CD14-positive monocyte (primary cell): Measurements from ENCODE around the gene AEBP1. TPM values are rescaled to one million over a fixed set of nuclear protein-coding genes. Genes with fewer than 3 reads are reported as not detected.

Experiments used
- DNase-seq, 3 donors: peaks; one replicate each; pipeline ENCODE4 v3.0.0-alpha.2; 2011 to 2022
- H2AFZ ChIP-seq: 2 replicates; pipeline ENCODE4 v1.6.0; 2012; ENCODE audit warnings: mild to moderate bottlenecking, low read depth, low read length, inconsistent platforms; ENCODE audit not compliant: insufficient read depth, poor library complexity, severe bottlenecking
- H3K27ac ChIP-seq, 2 donors: 1 replicate in 1 of 2; 2 replicates in 1 of 2; pipeline ENCODE4 v1.5.1; 2012 to 2013; ENCODE audit warnings: low read length in 2 of 2, control low read depth in 1 of 2, inconsistent platforms in 1 of 2, low read depth in 1 of 2, mild to moderate bottlenecking in 1 of 2
- H3K27me3 ChIP-seq, 2 donors: one replicate each; pipeline versions ENCODE4 v1.6.0 to v1.6.1; 2011 to 2013; ENCODE audit warnings: low read length in 2 of 2; ENCODE audit not compliant: control insufficient read depth in 2 of 2, insufficient read depth in 2 of 2
- H3K36me3 ChIP-seq, 2 donors: replicated peaks in 1 of 2; 1 replicate in 1 of 2; 2 replicates in 1 of 2; pipeline versions ENCODE4 v1.5.1 to v1.6.1; 2012 to 2013; ENCODE audit warnings: low read length in 2 of 2, control low read depth in 1 of 2, inconsistent platforms in 1 of 2, mild to moderate bottlenecking in 1 of 2; ENCODE audit not compliant: insufficient read depth in 2 of 2, control insufficient read depth in 1 of 2
- H3K4me1 ChIP-seq, 2 donors: 1 replicate in 1 of 2; 2 replicates in 1 of 2; pipeline versions ENCODE4 v1.5.1 to v1.6.1; 2012 to 2013; ENCODE audit warnings: low read length in 2 of 2, control low read depth in 1 of 2, inconsistent platforms in 1 of 2, mild to moderate bottlenecking in 1 of 2, moderate library complexity in 1 of 2; ENCODE audit not compliant: insufficient read depth in 2 of 2, control insufficient read depth in 1 of 2
- H3K4me2 ChIP-seq: replicated peaks from 2 replicates; pipeline ENCODE3; 2012; ENCODE audit warnings: low read length, moderate library complexity, mild to moderate bottlenecking; ENCODE audit not compliant: poor library complexity, severe bottlenecking; ENCODE audit errors: extremely low read depth
- H3K4me3 ChIP-seq, 3 experiments: fragments of 200-600 bp in 1 of 3; sonication (generic) in 1 of 3; replicated peaks in 1 of 3; 1 replicate in 2 of 3; 2 replicates in 1 of 3; pipeline ENCODE4 v1.5.1; 2011 to 2013; ENCODE audit warnings: low read length in 3 of 3, mild to moderate bottlenecking in 3 of 3, control low read depth in 2 of 3, low read depth in 2 of 3, inconsistent platforms in 1 of 3, moderate library complexity in 1 of 3
- H3K79me2 ChIP-seq: 2 replicates; pipeline ENCODE4 v1.6.0; 2012; ENCODE audit warnings: mild to moderate bottlenecking, control low read depth, inconsistent platforms, low read length, moderate library complexity; ENCODE audit not compliant: insufficient read depth
- H3K9ac ChIP-seq: 2 replicates; pipeline ENCODE4 v1.6.0; 2017; ENCODE audit warnings: low read length, mild to moderate bottlenecking; ENCODE audit not compliant: insufficient read depth, poor library complexity, severe bottlenecking
- H3K9me3 ChIP-seq, 2 donors: replicated peaks in 1 of 2; 1 replicate in 1 of 2; 2 replicates in 1 of 2; pipeline versions ENCODE4 v1.5.1 to v1.6.1; 2012 to 2013; ENCODE audit warnings: low read length in 2 of 2, control low read depth in 1 of 2; ENCODE audit not compliant: control insufficient read depth in 1 of 2, insufficient read depth in 1 of 2
- H4K20me1 ChIP-seq: 2 replicates; pipeline ENCODE4 v1.6.0; 2012; ENCODE audit warnings: mild to moderate bottlenecking, low read length, control low read depth, moderate library complexity; ENCODE audit not compliant: insufficient read depth
- H3K27ac Mint-ChIP-seq, 7 donors: one replicate each; pipeline ENCODE4 v1.8.0; 2020; ENCODE audit warnings: mild to moderate bottlenecking in 7 of 7, mixed read lengths in 7 of 7, moderate library complexity in 6 of 7, inconsistent platforms in 2 of 7
- H3K27me3 Mint-ChIP-seq, 3 donors: one replicate each; pipeline ENCODE4 v1.8.0; 2021 to 2022; ENCODE audit warnings: low read depth in 3 of 3, mild to moderate bottlenecking in 3 of 3, mixed read lengths in 3 of 3, moderate library complexity in 3 of 3, inconsistent platforms in 1 of 3
- H3K36me3 Mint-ChIP-seq, 2 donors: one replicate each; pipeline ENCODE4 v1.8.0; 2020; ENCODE audit warnings: mixed read lengths in 2 of 2, inconsistent platforms in 1 of 2, mild to moderate bottlenecking in 1 of 2
- H3K4me1 Mint-ChIP-seq: one replicate; pipeline ENCODE4 v1.8.0; 2020; ENCODE audit warnings: mild to moderate bottlenecking, mixed read lengths
- H3K4me3 Mint-ChIP-seq, 2 donors: one replicate each; pipeline ENCODE4 v1.8.0; 2020; ENCODE audit warnings: mild to moderate bottlenecking in 2 of 2, mixed read lengths in 2 of 2, moderate library complexity in 1 of 2
- H3K9me3 Mint-ChIP-seq, 7 donors: one replicate each; pipeline ENCODE4 v1.8.0; 2020 to 2022; ENCODE audit warnings: mixed read lengths in 7 of 7, mild to moderate bottlenecking in 6 of 7, moderate library complexity in 6 of 7, inconsistent platforms in 2 of 7
- WGBS: methylation state at CpG from one replicate; pipeline ENCODE4 v1.1.5; 2013; ENCODE audit warnings: missing lambda C conversion rate; ENCODE audit not compliant: insufficient coverage; 5-methylcytosine and 5-hydroxymethylcytosine counted together
- intact Hi-C, 2 donors: fragments of 100-400 bp; cut with micrococcal nuclease; formaldehyde crosslinking; loops; one replicate each; pipeline versions ENCODE4 v1.15.0 to v1.15.1; 2023
- polyA plus RNA-seq, 3 donors: library from polyadenylated mRNA; depleted of rRNA in 1 of 3; unstranded in 2 of 3; stranded (reverse) in 1 of 3; fragments of 300-500 nt in 2 of 3; fragments of >200 nt in 1 of 3; fragmentation: Illumina TruSeq in 2 of 3; gene quantifications; 1 replicate in 2 of 3; 2 replicates in 1 of 3; pipeline ENCODE4 v1.2.3, GENCODE V29; 2012 to 2021
- TF ChIP-seq, protein P1 (sequence below): fragments of 200-600 bp; IDR thresholded peaks from one replicate; pipeline ENCODE4 v1.8.0; 2022; ENCODE audit warnings: antibody characterized with exemption, mild to moderate bottlenecking

AEBP1 gene
- polyA plus RNA-seq, 3 donors, result 0.08 TPM; not detected in 2

DNA sequence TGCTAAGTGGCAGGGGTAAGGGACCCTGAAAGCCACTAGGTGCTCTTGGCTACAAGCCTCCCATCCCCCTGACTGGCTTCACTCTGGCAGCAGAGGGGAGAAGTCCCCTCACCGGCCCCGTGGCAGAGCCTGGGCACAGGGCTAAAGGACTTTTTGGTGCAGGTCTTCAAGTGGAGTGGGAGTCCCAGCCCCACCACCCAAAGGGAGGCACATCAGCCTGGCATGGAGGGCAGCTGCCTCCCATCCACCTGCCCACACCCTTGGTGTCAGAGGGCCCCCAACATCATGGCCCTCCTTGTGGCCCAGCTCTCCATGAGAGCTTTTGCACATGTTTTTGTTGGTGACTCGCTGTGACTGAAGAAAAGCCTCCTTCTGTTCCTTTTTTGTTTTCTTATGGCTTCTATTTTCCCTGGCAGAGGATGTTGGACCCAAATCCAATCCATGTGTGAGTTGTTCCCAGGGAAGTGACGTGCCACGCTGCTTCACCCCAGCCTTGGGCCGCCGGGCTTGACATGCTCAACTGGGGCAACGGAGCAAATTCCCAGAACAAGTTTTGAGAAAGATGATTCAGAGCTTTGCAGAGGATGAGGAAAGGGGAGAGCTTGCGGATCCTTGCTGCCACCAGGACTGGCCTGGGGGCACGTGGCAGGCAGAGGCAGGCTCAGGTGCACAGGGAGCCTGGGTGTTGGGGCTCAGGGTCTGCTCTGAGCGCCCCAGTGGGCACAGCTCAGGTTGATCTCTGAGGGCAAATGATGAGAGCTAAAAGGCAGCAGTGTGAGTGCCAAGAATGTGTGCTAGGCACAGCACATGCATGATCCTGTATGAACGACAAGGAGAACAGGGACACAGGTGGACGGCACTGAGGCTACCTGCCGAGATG, 1.9 kb upstream of the AEBP1 start:
- no peak overlapping the region for H3K4me3 ChIP-seq
- no peak overlapping the region for H3K9ac ChIP-seq
- DNase-seq, result no peak
- H3K79me2 ChIP-seq, result no peaks in the 10 kb centered on the region
- no peaks in the 10 kb centered on the region for H3K36me3 ChIP-seq
- intact Hi-C loops, result no loop called here
- Mint-ChIP-seq H3K36me3 (no peaks in the 10 kb centered on the region), H3K27me3 (peaks cover 36 to 47% (median 38%) of the 10 kb centered on the region in 3 donors), H3K4me1 (peaks cover 6% of the 10 kb centered on the region), H3K9me3 (peaks cover 0 to 8% (median 0%) of the 10 kb centered on the region in 7 donors), H3K4me3 (peak overlapping the region in 1 of 2 donors; percentile 70), H3K27ac (peak overlapping the region in 1 of 7 donors; percentile 25)
- peaks cover 14 to 34% of the 10 kb centered on the region in 2 donors for H3K27me3 ChIP-seq
- H3K4me2 ChIP-seq, result no peak overlapping the region
- no peak overlapping the region for H2AFZ ChIP-seq
- H4K20me1 ChIP-seq, result no peaks in the 10 kb centered on the region
- H3K4me1 ChIP-seq, result peaks cover 0 to 5% of the 10 kb centered on the region in 2 donors
- WGBS, result 94% methylated on average over 11 of the region's 14 CpGs
- H3K9me3 ChIP-seq, result no peaks in the 10 kb centered on the region
- TF ChIP-seq, protein P1, sequence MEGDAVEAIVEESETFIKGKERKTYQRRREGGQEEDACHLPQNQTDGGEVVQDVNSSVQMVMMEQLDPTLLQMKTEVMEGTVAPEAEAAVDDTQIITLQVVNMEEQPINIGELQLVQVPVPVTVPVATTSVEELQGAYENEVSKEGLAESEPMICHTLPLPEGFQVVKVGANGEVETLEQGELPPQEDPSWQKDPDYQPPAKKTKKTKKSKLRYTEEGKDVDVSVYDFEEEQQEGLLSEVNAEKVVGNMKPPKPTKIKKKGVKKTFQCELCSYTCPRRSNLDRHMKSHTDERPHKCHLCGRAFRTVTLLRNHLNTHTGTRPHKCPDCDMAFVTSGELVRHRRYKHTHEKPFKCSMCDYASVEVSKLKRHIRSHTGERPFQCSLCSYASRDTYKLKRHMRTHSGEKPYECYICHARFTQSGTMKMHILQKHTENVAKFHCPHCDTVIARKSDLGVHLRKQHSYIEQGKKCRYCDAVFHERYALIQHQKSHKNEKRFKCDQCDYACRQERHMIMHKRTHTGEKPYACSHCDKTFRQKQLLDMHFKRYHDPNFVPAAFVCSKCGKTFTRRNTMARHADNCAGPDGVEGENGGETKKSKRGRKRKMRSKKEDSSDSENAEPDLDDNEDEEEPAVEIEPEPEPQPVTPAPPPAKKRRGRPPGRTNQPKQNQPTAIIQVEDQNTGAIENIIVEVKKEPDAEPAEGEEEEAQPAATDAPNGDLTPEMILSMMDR, result no peak
- H3K27ac ChIP-seq, result no peak overlapping the region

DNA sequence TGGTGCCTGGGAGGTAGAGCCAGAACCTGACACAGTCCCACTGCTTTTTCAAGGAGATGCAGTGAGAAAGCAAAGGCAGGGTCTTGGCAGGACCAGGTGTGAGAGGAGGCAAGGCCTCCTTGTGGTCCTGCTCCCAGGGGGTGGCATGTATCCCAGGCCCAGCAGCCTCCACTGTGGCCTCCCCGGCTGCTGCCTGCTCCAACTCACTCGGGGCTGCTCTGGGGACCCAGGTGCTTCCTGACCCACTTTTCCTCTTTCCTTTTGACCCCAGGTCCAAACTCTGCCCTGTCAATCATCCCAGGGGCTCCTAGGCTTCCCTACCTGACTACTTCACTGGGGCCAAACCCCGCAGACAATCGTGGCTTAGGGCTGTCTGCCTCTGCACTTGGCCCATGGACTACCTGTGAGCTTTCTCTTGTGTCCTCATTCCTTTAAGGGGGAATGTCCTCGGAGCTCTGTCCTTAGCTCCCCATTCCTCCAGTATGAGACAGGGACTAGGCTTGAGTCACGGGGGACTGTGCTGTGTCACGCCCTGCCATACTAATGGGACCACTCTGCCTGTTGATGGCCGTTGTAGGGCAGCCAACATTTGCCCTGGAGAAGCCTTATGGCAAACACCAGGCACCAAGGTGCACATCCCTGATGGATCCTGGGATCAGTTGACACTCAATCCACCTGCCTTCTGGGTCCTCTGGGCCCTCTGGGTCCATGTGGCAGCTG, 1.1 kb upstream of the AEBP1 start:
- Mint-ChIP-seq H3K27ac (peak overlapping the region in 1 of 7 donors; percentile 30), H3K27me3 (peaks cover 38 to 47% (median 40%) of the 10 kb centered on the region in 3 donors), H3K4me3 (peak overlapping the region in 1 of 2 donors; percentile 70), H3K4me1 (peaks cover 3% of the 10 kb centered on the region), H3K9me3 (peaks cover 0 to 8% (median 0%) of the 10 kb centered on the region in 7 donors), H3K36me3 (no peaks in the 10 kb centered on the region)
- H3K9me3 ChIP-seq, result no peaks in the 10 kb centered on the region
- no peak overlapping the region for H3K4me2 ChIP-seq
- intact Hi-C loops, result no loop called here
- peaks cover 0 to 5% of the 10 kb centered on the region in 2 donors for H3K4me1 ChIP-seq
- no peak overlapping the region for H3K27ac ChIP-seq
- TF ChIP-seq, protein P1, result no peak
- H3K36me3 ChIP-seq, result no peaks in the 10 kb centered on the region
- 70% methylated on average over 8 of the region's 8 CpGs for WGBS
- peaks cover 14 to 34% of the 10 kb centered on the region in 2 donors for H3K27me3 ChIP-seq
- no peak overlapping the region for H3K4me3 ChIP-seq
- H3K79me2 ChIP-seq, result no peaks in the 10 kb centered on the region
- H3K9ac ChIP-seq, result no peak overlapping the region
- H4K20me1 ChIP-seq, result no peaks in the 10 kb centered on the region
- H2AFZ ChIP-seq, result no peak overlapping the region
- DNase-seq, result no peak
